ENCODE results near the gene ISG20L2. TPM values are rescaled to one million over a fixed set of nuclear protein-coding genes. Genes with fewer than 3 reads are reported as not detected.

ISG20L2 gene
- total RNA-seq, 2 experiments from 2014 or later, result 44.2 to 50.9 TPM

DNA sequence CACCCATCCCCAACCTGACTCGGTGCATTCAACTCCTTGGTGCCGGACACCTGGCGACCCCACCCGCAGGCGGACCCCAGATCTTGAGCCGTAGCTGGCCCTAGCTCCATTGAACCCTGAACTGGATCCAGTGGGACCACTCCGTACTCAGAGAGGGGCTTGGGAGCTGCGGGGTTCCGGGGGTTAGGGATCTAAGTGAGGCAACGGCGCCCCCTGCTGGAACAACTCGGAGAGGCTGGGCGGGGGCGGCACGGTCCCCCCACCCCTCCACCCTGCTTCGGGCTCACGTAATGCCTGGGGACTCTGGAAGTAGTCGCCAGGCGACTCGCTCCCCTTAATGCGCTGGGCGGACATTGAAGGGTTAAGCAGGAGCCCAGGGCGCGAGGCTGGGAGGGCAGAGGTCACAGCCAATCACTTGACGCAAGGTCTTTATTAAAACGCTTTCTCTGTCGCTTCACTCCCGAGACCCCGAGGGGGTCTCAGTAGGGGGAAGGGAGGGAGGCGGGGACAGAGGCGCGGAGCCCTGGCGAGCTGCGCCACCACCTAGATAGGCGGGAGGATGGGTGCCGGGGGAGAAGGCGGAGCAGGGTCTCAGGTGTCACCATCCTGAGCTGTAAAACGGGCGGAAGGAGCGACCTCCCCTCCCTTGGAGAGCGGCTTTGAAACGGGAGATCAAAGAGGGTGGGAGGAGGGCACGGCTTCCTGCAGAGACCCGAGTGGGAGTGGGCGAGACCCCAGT, 22.5 kb downstream of the ISG20L2 start:
- H3K4me3 Mint-ChIP-seq, result peak overlapping the region; percentile 97
- H3K27me3 Mint-ChIP-seq, result peaks cover 39% of the 10 kb centered on the region
- CTCF ChIA-PET, result interaction anchor here (0.6 to 4.6 kb wide), 14 partner anchors 9 to 1688 kb away, joined by 3 to 51 read pairs (median 4); partner anchors contain the start of genes ISG20L2 and METTL25B
- peaks cover 32% of the 10 kb centered on the region for H3K4me1 Mint-ChIP-seq (ENCODE audit: low read depth)
- TF ChIP-seq, protein P1, sequence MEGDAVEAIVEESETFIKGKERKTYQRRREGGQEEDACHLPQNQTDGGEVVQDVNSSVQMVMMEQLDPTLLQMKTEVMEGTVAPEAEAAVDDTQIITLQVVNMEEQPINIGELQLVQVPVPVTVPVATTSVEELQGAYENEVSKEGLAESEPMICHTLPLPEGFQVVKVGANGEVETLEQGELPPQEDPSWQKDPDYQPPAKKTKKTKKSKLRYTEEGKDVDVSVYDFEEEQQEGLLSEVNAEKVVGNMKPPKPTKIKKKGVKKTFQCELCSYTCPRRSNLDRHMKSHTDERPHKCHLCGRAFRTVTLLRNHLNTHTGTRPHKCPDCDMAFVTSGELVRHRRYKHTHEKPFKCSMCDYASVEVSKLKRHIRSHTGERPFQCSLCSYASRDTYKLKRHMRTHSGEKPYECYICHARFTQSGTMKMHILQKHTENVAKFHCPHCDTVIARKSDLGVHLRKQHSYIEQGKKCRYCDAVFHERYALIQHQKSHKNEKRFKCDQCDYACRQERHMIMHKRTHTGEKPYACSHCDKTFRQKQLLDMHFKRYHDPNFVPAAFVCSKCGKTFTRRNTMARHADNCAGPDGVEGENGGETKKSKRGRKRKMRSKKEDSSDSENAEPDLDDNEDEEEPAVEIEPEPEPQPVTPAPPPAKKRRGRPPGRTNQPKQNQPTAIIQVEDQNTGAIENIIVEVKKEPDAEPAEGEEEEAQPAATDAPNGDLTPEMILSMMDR (IDR thresholded peaks at IDR 0.05), result peak; percentile 91
- H3K27ac Mint-ChIP-seq, result peak overlapping the region; percentile 77
- Histone ChIP-seq H3K4me3 (ENCODE audit: low read length) (peak overlapping the region; percentile 77), H3K36me3 (ENCODE audit: insufficient read depth, low read length) (no peaks in the 10 kb centered on the region), H3K4me1 (ENCODE audit: insufficient read depth, low read length) (peaks cover 35% of the 10 kb centered on the region), H3K27me3 (ENCODE audit: control insufficient read depth in 1 of 2, insufficient read depth in 2 of 2, low read length in 2 of 2) (peaks cover 22 to 24% of the 10 kb centered on the region in 2 experiments), H3K27ac (ENCODE audit: low read depth in 1 of 2, low read length in 2 of 2) (peak overlapping the region; percentile 53 to 66), H3K9me3 (ENCODE audit: control insufficient read depth in 1 of 2, insufficient read depth in 1 of 2, low read length in 2 of 2) (no peaks in the 10 kb centered on the region)
- intact Hi-C loops (cut with DNase I, micrococcal nuclease), result loop anchor here (1.0 to 2.0 kb wide), 3 partner anchors 17 to 19 kb away; no protein-coding TSS in a partner anchor
- DNase-seq, result peak; percentile 60 to 86 (median 68)
- ATAC-seq (ENCODE audit: poor library complexity), result peak; percentile 75
- POLR2A ChIA-PET, result interaction anchor here (1.0 to 2.7 kb wide), 13 partner anchors 9 to 205 kb away, joined by 3 to 25 read pairs (median 8); partner anchors contain the start of genes HDGF, ISG20L2, MEF2D and METTL25B
- H3K36me3 Mint-ChIP-seq (ENCODE audit: low read depth), result no peaks in the 10 kb centered on the region
- H3K9me3 Mint-ChIP-seq, result no peaks in the 10 kb centered on the region

DNA sequence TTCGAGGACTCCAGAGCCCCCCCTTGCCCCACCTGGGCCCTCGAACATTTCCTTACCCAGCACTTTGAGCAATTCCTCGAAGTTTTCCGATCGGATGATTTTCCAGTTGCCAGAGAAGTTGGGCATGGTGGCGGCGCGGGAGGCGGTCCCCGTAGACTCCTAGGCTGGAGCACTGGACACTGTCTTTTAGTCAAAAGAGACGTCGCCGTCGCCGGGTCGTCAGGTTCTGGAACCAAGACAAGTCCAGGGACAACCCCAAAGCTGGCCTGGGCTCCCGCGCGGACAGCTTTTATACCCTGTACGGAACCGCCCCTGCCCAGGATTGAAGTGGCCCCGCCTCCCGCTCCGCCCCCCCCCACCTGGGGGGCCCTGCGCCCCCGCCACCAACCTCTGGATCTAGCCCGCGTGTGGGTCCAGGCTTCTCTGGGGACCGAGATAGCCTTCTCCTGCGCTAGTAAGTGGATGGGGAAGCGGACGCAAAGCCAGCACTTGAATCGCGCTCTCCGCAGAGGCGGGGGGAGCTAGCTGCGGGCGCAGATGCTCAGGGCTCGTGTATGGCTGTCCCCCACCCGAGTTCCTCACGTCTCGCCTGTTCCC, 23.1 kb downstream of the ISG20L2 start, which contains the start of gene CRABP2:
TSS of gene CRABP2 (minus strand) at position 263 of the 597 bp plus-strand sequence. CDS start at position 126, 137 bp downstream.
- H3K27me3 Mint-ChIP-seq, result peaks cover 46% of the 10 kb centered on the region
- Histone ChIP-seq H3K27ac (ENCODE audit: low read depth in 1 of 2, low read length in 2 of 2) (peak within 1 kb of the TSS; percentile 53 to 66), H3K27me3 (ENCODE audit: control insufficient read depth in 1 of 2, insufficient read depth in 2 of 2, low read length in 2 of 2) (peaks cover 23 to 24% of the 10 kb centered on the region in 2 experiments), H3K4me1 (ENCODE audit: insufficient read depth, low read length) (peaks cover 35% of the 10 kb centered on the region), H3K9me3 (ENCODE audit: control insufficient read depth in 1 of 2, insufficient read depth in 1 of 2, low read length in 2 of 2) (no peaks in the 10 kb centered on the region), H3K36me3 (ENCODE audit: insufficient read depth, low read length) (no peaks in the 10 kb centered on the region), H3K4me3 (ENCODE audit: low read length) (peak within 1 kb of the TSS; percentile 77)
- peak within 1 kb of the TSS; percentile 77 for H3K27ac Mint-ChIP-seq
- H3K9me3 Mint-ChIP-seq, result no peaks in the 10 kb centered on the region
- TF ChIP-seq, protein P1 (IDR thresholded peaks at IDR 0.05), result no peak
- peaks cover 32% of the 10 kb centered on the region for H3K4me1 Mint-ChIP-seq (ENCODE audit: low read depth)
- ATAC-seq (ENCODE audit: poor library complexity) (peak; percentile 46), DNase-seq (peak in 7 of 14 experiments; percentile 16 to 70 (median 28))
- ChIA-PET POLR2A (interaction anchor here (1.3 to 2.7 kb wide), 12 partner anchors 10 to 204 kb away, joined by 3 to 25 read pairs (median 8); partner anchors contain the start of genes HDGF, ISG20L2, MEF2D and METTL25B), CTCF (interaction anchor here (0.6 to 4.6 kb wide), 12 partner anchors 10 to 1688 kb away, joined by 3 to 51 read pairs (median 4); partner anchors contain the start of genes ISG20L2 and METTL25B)
- no peaks in the 10 kb centered on the region for H3K36me3 Mint-ChIP-seq (ENCODE audit: low read depth)
- H3K4me3 Mint-ChIP-seq, result peak within 1 kb of the TSS; percentile 97
- intact Hi-C loops (cut with DNase I, micrococcal nuclease), result no loop called here

DNA sequence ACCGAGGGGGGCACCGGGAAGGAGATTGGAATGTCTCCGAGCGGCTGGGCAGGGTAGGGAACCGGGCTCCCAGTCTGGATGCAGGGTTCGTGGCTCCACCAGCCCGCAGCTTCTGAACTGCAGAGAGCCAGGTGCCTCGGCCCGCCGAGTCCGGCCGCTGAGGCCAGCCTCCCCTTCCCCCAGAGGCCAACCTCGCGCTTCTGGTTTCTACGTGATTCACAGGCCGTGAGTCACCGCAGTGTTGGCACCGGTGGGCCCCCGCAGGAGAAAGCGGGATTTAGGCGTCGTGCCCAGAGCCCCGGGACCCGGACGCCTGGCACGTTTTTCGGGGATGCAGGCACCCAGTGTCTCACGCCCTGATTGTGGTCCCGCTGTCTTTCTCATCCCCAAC, 23.6 kb downstream of the ISG20L2 start:
- intact Hi-C loops (cut with DNase I, micrococcal nuclease), result no loop called here
- ChIA-PET CTCF (interaction anchor here (1.9 to 4.6 kb wide), 3 partner anchors 15 to 22 kb away, joined by 6 to 51 read pairs (median 43); partner anchors contain the start of genes ISG20L2 and METTL25B), POLR2A (interaction anchor here (1.3 to 2.7 kb wide), 5 partner anchors 15 to 36 kb away, joined by 3 to 25 read pairs (median 14); partner anchors contain the start of genes ISG20L2, METTL25B and MRPL24)
- ATAC-seq (ENCODE audit: poor library complexity) (no peak), DNase-seq (peak in 5 of 14 experiments; percentile 15 to 55 (median 45))
- Mint-ChIP-seq H3K4me3 (peak overlapping the region; percentile 97), H3K4me1 (ENCODE audit: low read depth) (peaks cover 32% of the 10 kb centered on the region), H3K36me3 (ENCODE audit: low read depth) (no peaks in the 10 kb centered on the region), H3K9me3 (no peaks in the 10 kb centered on the region), H3K27me3 (peaks cover 51% of the 10 kb centered on the region), H3K27ac (no peak overlapping the region)
- Histone ChIP-seq H3K36me3 (ENCODE audit: insufficient read depth, low read length) (no peaks in the 10 kb centered on the region), H3K27me3 (ENCODE audit: control insufficient read depth in 1 of 2, insufficient read depth in 2 of 2, low read length in 2 of 2) (peaks cover 23 to 24% of the 10 kb centered on the region in 2 experiments), H3K9me3 (ENCODE audit: control insufficient read depth in 1 of 2, insufficient read depth in 1 of 2, low read length in 2 of 2) (no peaks in the 10 kb centered on the region), H3K4me1 (ENCODE audit: insufficient read depth, low read length) (peaks cover 35% of the 10 kb centered on the region), H3K4me3 (ENCODE audit: low read length) (peak overlapping the region; percentile 77), H3K27ac (ENCODE audit: low read depth in 1 of 2, low read length in 2 of 2) (no peak overlapping the region)
- TF ChIP-seq, protein P1 (IDR thresholded peaks at IDR 0.05), result no peak
